NCI-H1436 (cell line): ENCODE data around the gene SELP.

ENCODE experiments used
- DNase-seq: peaks from one replicate; lab custom pipeline; 2025; lab: John Stamatoyannopoulos, UW

SELP gene

DNA sequence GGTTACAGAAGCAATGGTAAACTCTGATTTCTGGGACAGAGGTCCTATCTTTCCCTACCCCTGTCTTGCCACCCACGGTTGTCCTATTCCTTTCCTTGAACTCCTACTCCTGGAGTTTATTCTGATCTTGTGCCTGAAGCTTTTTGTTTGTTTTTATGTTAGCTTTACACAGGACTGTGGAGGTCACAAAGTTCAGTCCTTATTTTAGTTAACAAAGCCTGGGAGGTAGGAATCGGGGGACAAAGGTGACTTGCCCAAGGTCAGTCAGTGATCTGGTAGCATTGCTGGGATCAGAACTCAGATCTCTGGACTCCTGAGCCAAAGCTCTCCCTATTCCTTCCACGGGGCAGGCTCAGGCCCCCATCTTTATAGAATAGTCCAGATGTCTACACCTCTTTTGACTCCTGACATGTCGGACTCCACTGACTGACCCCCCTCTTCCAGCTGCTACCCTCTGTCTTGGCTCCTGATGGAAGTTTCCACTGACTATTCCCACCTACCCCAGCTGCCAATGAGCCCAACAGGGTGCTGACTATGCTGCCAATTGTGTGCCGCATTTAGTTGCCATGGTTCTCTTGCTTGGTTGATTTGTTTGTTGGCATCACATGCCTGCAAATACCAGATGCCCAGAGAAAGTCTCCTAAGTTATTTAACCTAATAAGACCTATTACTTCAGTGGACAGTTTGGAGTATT, 53.5 kb downstream of the SELP start:
- no peak for DNase-seq

DNA sequence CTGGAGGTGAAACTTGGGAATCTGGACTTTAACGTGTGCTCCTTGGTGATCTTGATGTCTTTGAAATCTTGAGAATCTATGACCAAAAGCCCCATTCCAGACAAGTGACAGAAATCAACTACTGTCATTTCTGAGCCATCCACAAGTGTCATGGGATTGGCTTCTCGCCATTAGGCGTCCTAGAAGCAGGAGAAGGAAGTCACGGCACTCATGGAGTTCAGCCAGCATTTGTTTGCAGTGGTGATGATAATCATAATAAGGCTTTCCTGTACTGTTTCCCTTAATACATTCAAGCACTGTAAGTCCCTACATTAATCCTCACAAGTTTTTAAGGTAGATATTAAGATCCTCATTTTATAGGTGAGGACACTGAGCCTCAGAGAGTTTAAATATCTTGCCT, 55.6 kb downstream of the SELP start:
- DNase-seq: no peak

GRCh38 chr1:169572187-169572586, 57.7 kb downstream of the SELP start:
- DNase-seq: no peak

DNA sequence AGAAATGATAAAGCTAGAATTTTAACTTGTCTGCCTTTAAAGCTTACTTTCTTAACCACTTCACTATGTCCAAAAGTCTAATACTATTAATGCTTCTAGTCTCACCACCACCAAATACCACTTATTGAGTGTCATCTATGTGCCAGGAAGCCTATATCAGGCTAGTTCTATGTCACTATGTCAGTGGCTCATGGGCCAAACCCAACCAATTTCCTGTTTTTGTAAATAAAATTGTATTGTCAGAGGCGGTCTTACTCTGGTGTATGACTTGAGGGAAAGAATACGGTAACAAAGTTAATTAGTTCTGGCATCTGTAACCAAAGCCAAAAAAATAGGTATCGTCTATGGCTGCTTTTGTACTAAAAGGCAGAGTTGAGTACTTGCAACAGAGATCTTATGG, 58.5 kb downstream of the SELP start:
- no peak for DNase-seq

DNA sequence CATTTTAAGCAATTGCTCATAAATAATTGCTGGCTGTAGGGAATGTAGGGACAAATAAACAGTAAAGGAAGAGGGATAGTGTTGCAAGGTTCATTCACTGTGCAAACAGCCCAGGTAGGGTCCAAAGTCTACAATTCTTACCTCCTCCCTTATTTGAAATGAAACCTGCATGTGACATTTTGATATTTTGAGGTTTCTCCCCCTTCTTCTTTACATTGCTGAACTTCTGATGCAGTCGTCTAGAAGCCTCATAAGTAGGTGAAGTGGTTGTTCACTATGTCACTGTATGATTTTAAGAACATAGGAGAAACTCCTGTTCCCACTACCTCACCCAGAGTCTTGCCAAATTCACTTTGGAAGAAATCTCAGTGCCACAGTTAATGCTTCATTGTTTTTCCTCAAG, 59.8 kb downstream of the SELP start:
- DNase-seq: no peak

DNA sequence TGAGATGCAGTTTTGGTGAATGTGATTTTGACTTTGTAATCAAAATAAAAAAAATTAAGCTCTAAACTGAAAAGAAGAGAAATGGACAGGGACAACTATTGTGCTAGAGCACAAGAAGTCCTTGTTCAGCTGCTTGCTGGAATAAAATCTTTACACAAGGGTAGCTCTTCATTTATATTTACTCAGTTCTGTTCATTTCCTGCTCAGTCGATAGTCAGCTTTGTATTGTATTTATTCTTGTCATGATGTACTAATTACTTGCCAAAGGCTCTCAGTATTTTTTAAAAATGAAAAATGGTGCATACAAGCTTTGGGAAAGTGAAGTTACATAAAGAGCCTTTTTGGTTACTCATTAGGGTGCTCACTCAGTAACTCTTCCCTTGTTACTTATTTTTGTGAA, 61.4 kb downstream of the SELP start:
- no peak for DNase-seq

DNA sequence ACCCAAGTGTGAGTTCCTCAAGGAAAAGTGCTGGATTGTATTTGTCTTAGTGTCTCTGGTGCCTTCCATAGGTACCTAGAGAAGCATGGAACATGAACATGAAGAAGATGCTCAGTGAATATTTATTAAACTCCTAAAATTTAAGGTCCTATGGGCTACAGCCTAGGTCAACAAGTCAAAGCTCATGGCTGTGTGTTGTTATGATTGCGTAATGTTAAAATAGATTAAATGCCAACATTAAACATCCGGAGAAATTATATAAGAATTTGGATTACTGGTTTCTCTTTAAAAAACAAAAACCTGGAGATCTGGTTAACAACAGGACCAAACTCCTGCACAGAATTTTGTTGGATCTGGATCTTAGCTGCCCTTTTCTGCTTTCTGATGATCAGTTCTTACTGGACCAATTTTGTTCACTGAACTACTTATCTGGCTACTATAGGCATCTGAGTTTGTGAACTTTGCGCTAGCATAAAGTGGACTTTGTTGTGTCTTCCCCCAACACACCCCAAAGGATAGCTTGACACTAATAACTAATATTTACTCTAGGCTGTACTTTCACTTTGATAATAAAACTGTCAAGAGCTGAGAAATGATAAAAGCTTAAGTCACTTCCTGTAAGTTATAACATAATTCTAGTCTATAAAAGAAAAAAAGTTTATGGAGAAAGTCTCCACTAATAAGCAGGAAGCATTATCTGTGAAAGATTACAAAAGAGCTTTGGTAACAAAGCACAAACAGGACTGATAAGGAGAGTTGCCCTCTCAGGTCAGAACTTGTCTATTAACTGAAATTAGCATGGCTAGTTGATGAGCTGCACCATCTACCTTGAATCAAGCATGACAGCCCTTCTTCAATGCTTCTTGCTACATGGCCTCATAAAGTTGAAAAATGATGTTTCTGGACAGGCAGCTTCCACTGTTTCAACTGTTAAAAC, 64.3 kb downstream of the SELP start:
- no peak for DNase-seq

DNA sequence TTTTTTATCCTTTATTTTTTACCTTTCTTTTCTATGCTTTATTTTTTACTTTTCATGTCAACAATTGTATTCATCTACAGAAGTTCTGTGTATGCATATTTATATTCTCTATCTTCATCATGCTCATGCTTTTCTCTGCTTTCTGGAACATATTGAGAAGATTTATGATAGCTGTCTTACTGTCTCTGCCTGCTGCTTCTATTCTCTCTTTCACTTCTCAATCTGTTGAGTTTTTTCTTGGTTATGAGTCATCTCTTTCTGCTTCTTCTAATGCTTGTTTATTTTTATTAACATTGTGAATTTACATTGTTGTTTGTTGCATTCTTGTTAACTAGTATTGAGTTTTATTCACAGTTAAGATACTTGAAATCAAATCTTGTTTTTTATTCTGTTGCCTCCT, 66.3 kb downstream of the SELP start:
- no peak for DNase-seq

- DNase-seq: no peak
These were observed 66.8 kb downstream of the SELP start for GRCh38 chr1:169563019-169563615.

DNA sequence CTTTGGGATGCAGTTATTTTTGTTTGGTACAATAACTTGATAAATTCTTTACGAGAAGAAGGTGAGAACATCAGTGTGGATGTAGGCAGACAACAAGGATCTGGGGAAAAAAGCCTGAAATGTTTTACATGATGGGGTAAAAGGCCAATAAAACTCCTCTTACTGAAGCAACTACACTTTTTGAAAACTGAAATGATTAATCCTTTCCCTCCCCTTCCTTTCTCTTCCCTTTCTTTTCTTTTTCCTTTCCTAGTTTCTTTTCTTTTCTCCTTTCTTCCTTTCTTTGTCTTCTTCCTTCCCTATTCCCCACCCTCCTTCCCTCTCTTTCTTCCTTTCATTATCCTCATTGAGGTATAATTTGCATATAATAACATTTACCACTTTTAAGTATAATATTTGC, 68.2 kb downstream of the SELP start:
- DNase-seq: no peak

- DNase-seq: no peak
These were observed 72.8 kb downstream of the SELP start for GRCh38 chr1:169557131-169557530.

DNA sequence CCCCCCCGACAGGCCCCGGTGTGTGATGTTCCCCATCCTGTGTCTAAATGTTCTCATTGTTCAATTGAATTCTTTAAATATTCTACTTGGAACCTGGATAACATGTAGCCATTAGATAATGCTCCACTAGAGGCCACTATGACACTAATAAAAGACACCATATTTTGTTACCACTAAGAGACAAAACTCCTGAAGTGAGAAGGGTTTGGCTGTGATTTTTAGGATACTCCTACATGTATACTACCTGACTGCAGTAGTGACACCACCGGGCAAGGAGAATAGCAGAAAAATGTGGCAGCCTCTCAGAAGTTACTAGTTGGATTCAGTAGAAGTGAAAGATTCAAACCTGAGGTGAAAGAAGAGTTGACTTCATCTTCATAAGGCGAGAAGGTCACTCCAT, 79.6 kb downstream of the SELP start:
- DNase-seq: peak; percentile 26

DNA sequence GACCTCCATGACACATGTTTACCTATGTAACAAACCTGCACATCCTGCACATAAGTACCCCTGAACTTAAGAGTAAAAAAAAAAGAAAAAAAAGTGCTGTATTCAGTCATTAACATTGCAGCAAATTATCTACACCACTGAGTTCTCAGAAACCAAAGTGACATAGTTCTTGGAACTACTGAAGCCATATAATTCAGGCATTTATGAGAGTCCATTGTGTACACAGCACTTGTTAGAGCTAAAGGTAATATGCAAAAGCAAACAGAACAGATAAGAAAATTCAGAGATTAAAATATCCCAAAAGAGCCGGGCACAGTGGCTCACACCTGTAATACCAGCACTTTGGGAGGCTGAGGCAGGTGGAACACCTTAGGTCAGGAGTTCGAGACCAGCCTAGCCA, 81.6 kb downstream of the SELP start:
- no peak for DNase-seq

DNA sequence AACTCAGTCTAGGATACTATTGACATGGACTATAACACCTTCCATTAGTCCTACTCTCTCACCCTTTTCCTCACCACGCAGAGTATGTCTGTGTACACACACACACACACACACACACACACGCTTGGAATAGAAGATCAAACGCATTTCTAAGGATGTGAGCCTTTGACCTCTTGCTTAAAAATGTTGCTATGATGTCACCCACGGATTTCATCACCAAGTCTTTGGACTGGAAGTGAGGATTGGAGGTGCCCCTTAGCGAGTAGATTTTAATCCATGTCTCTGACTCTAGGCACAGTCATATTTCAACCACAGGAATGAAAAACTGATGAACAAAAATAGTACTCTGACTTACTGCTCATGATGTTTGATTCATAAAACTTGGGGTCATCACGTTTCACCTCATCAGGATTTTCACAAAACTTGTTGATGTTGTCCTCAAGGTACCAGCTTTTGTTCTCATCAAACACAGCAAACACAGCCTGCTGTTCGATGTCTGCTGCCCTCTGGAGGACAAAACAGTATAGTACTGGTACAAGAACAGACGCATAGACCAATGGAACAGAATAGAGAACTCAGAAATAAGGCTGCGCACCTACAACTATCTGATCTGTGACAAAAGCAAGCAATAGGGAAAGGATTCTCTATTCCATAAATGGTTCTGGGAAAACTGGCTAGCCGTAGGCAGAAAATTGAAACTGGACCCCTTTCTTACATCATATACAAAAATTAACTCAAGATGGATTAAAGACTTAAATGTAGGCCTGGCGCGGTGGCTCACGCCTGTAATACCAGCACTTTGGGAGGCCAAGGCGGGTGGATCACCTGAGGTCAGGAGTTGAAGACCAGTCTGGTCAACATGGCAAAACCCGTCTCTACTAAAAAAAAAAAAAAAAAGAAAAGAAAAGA, 83.6 kb downstream of the SELP start:
- DNase-seq: peak; percentile 66

- no peak for DNase-seq
These were observed 84.5 kb downstream of the SELP start for GRCh38 chr1:169545472-169545871.

GRCh38 chr1:169538998-169539871, 90.7 kb downstream of the SELP start:
- no peak for DNase-seq
